NOMO-1 treated with DMSO at 0.1 percent for 48 hours (cell line): ENCODE results near the gene IL5RA.

Experiments used
- DNase-seq: peaks from one replicate; lab custom pipeline; 2025; ENCODE audit not compliant: unreplicated experiment; lab: John Stamatoyannopoulos, UW

IL5RA gene, protein sequence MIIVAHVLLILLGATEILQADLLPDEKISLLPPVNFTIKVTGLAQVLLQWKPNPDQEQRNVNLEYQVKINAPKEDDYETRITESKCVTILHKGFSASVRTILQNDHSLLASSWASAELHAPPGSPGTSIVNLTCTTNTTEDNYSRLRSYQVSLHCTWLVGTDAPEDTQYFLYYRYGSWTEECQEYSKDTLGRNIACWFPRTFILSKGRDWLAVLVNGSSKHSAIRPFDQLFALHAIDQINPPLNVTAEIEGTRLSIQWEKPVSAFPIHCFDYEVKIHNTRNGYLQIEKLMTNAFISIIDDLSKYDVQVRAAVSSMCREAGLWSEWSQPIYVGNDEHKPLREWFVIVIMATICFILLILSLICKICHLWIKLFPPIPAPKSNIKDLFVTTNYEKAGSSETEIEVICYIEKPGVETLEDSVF

DNA sequence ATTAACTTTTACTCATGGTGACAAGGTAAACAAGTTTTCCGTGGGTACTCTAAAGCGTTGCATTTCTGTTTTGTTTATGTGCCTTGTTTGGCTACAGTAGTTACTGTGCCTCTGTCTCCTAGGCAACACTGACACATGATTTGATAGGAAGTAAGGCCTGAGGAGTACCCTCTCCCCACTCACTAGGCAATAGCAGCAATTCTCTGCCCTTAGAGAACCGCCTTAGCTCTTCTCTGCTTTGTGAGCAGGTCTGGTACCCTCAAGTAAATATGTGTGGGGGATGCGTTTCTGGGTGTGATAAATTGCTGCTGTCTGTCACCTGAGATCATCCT, at the start of gene IL5RA:
Gene IL5RA (minus strand): TSS at position 76 of the 332 bp plus-strand sequence. CDS start 5,390 bp downstream, outside the sequence.
- no peak for DNase-seq

DNA sequence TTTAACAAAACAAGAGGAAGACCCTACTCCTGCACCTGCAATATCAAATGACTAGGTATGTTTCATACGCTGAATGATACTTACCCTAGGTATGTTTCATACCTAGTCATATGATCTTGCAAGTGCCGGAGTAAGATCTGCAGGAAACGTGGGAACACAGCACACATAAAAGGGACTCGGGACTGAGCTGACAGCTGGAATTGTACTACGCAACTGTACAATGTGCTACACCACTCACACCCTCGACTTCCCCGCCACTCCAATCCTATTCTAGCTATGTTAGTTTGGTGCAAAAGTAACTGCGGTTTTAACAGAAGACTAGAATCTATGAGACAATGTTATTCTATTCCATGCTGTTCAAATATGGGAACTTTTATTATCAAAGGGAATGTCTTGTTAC, 47.3 kb upstream of the IL5RA start:
- DNase-seq, result no peak

DNA sequence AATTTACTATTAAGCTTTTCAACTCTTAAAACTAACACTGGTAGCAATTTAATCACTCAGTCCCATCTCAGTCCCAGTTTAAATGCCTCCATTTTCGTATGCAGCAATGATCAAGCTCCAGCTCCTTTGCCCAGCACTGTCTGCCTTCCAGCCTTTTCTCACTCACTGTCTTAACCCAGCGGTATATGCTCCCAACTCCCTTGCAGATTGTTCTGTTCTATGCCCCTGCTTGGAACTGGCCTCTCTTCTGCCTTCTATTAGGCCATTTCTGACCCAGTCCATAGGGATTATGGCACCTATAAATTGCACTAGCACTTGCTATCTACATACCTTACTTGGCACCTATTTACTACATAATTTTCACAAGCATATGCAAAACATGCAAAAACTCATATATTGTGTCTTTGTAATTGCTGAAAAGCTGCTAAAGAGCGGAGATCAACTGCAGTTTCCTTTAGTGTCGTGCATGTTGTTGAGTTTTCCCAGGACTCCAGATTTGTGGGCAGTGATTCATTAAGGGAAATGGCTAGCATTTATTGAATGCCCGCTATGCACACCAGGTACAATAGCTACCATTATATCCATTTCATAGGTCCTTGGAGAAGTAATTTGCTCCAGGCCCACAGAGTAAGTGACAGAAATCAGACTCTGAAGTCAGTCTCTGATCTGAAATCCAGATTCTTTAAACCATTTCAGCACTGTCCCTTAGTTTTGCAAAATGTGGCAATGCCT, 44.9 kb upstream of the IL5RA start:
- no peak for DNase-seq

DNA sequence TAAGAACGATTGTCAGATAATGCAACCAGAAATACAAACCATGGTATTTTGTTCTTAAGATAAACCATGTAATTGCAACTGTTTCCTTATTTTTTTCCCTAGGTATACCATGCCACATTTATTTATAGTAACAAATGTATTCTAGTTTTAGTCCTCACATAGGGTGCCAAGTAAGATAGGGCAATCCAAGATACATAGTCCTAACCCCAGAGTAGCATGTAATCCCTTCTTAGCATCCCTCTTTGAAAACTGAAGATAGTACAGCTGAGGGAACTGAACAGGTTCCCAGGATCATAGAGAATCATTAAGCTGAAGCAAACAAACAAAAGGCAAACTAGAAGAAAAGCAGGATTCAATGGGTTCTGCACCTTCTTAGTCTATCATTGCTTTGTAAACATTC, 41.3 kb upstream of the IL5RA start:
- DNase-seq, result no peak

DNA sequence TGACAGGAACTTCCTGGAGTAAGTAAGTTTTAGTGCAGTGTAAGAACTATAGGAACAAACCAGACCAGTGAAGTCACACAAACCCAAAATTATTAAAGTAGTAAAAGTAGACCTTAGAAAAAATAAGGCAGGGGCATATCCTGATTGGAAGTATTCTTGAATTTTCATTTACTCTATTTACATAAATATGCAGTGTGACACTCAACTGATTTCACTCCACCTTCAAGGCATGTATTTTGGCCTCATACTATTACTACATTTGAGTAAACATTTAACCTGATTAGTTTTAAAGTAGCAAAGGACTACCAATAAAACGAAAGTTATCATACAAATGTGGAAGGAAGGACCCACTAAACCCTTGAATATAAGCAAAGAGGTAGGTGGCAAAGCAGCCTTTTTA, 39.4 kb upstream of the IL5RA start:
- DNase-seq, result no peak

DNA sequence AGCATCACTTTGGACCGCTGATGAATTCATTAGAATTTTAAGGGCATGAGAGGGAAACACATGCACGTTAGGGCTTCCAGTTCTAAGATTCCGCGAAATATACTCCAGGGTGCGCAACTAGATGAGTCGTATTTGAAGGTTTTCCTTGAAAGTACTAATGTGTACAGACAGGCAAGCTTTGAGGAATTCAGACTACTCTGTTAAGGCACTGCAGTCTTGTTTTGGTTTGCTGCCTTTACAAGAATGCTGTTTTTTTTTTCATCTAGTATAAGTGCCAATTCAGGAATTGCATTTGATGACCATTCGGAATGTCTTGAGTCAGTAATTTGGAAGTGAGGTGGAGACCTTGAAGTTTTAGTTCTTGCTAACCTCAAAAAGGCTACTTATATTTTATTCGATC, 35.7 kb upstream of the IL5RA start:
- no peak for DNase-seq

DNA sequence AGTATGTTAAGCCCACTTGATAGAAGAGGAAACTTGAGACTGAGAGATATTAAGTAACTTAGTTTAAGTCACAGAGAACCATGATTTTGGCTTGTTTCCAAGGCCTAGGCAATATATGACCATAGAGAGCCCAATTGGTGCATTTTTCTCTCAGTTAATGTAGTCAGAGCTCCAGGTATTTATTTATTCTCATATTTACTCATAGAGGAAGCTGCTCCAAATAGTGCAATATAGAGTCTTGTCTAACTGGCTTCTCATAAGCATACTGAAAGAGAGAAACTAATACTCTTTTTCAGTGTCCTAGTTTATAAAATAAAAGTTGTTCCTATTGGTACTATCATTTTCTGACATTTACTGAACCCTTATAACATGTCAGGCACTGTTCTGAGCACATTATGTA, 31.8 kb upstream of the IL5RA start:
- no peak for DNase-seq

DNA sequence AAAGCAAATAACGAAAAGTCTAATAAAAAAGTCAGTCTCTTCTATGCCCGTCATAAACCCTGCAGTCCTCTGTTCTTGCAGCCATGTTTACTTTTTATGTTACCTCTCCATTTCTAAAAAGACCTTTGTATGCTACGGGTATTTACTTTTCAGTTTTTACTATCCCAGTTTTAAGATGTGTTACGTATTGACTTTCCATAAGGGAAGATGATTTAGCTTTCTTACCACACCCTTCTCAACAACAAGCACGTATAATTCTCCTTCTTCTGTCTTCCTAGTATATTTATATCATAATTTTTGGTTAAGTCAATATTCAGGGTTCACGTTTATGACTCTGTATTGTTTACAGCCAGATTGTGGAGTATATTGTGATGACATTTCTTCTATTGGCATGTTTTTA, 27.4 kb upstream of the IL5RA start:
- no peak for DNase-seq

DNA sequence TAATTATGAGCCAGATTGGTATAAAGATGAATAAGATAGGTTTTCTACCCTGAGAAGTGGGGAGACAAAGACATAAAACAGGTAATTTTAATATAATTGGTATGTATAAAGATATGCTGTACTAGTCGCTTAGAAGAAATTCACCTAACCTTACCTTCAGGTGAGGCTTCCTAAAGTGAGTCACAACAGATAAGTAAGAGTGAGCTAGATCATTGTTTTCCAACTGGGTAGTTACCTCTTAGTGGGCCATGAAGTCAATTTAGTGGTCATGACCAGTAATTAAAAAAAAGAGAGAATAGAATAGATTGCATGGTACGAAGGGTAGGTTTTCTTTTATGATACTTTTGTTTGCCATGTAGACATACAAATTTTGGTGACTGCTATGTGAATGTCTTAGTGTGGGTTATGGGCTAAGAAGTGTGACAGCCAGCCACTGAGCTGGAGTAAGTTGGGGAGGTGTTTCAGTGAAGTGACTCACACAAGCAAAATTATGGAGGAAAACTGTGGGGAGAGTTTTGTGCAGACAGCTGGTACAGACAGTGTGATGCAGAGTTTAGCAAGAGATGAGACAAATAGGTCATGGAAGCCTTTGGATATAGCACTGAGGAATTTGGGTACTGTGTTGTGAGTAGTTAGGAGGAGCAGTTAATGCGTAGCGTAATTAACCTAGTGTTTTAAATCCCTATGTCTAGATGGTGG, 24.7 kb upstream of the IL5RA start:
- no peak for DNase-seq

DNA sequence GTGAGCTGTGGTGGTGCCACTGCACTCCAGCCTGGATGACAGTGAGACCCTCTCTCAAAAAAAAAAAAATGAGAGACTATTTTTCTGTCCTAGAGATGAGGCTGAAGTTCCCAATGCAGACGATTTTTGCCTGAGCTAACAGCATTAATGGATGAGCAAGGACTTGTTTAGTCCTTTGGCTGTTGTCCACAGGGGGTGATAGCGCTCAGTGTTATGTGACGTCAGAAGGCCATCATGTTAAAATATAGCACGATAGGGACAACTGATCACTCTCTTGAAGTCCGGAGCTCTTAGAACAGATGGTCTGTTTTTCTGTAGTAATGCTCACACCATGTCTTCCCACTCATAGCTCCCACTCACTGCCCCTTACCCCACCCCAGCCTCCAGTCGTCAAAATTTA, 23.3 kb upstream of the IL5RA start:
- no peak for DNase-seq

DNA sequence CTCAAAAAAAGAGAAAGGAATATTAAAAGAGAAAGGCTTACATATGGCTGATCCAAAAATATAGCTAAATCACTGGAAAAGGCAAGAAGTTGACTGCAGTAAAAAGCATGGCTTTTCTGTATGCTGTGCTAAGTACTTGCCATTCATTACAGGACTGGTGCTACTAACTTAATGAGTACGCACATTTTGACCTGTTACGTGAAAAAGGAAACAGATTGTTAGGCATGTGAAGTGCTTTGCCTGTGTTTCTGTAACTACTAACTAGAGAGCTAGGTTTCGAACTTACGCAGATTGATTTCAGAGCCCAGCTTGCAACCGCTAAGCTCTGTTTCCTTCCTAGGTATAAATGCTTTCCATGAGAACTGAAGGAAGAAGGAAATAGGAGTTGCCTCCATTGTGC, 19.4 kb upstream of the IL5RA start:
- no peak for DNase-seq

DNA sequence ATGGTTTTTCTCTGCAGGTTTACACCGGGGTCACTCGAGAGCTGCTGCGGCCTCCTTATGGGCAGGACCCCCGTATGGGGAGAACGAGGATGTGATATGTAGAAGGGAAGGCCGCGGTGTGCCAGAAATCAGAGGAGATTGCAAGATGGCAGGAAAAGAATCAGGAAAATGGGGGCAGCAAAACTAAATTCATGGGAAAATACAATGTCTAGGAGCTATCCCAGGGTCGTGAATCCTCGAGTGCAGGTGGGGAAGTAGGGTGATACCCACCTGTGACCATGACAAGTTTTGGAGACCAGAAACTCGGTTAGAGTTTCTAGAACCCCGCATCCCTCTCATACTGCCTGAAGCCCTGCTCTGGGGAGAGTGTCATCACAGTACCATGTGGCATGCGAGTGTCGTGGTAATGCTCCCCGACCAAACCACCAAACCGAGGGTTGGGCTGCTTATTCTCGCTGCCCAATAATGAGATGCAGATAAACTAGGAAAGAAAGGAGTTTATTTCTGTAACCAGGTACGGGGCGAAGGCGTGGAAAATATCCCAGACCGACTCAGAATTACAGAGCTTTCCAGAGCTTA, 17.3 kb upstream of the IL5RA start:
- peak; percentile 5 for DNase-seq

DNA sequence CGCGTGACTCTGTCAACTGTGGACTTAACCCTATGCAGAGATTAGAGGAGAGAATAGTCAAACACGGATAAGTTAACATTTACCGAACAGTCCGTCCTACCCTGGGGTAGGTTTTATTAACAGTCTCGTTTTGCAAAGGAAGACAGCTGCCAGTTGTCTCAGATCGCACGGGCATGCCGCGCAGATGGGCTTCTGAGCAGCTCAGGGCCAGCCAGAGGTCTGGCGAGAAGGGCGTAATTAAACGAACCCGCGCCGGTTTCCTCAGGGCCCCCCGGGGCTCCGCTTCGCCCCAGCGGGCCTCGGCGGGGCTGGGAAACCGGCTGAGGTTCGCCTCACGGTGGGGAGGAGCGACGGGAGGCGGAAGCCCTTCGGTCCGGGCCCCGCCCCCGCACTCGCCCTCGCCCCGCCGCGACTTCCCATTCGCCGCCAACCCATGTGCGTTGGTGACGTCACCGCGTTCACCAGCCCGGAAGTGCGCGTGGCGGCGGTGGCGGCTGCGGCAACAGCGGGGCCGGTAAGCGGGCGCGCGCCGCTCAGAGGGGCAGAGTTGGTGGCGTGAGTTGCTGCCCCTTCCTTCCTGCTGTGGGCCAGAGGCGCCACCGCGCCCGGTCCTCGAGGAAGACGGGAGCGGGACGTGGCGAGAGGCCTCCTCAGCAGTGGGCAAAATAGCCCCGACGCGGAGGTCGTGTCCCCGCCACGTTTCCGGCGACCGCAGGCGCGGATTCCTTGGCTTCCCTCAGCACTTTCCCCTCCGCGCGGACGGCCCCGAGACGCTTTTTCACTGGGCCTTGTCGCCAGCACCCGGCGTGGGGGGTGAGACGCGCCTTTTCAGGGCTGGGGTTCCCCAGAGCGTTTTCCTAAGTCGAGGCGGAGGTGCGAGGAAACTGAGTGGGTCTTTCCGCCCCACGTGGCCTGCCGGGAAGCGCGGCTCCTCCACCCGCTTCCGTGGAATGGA, 16.6 kb upstream of the IL5RA start, which contains the start of gene TRNT1:
Gene TRNT1 (plus strand): TSS at position 464 of the 955 bp plus-strand sequence. CDS start 2,101 bp downstream, outside the sequence.
- peak; percentile 85 for DNase-seq

DNA sequence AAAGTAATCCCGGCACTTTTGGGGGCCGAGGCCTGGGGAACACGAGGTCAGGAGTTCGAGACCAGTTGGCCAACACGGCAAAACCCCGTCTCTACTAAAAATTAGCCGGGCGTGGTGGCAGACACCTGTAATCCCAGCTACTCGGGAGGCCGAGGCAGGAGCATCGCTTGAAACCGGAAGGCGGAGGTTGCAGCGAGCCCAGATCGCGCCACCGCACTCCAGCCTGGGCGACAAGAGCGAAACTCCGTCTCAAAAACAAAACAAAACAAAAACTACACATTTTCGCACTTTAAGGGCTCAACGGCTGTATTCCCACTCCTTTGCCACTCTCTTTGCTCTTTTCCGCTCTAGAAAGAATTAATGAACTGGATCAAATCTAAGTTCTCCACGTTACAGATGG, 15.8 kb upstream of the IL5RA start:
- DNase-seq, result no peak

DNA sequence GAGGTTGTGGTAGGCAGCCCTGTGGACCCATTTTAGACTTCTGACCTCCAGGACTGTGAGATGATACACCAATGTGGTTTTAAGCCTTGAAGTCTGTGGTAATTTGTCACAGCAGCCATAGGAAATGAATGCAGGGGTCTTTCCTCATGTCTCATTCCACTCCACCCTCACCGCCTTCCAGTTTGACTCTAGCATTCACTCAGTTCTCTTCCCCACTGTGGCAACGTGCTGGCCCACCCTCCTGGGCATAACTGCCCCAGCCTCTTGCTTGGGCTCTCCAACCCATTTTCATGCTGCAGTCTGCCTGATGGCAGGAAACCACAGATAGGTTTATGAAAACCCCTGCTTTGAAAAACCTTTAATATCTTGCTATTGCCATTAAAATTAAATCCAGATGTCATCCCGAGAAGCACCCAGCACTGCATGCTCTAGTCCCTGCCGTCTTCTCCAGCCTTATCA, 9.2 kb upstream of the IL5RA start:
- DNase-seq, result no peak

DNA sequence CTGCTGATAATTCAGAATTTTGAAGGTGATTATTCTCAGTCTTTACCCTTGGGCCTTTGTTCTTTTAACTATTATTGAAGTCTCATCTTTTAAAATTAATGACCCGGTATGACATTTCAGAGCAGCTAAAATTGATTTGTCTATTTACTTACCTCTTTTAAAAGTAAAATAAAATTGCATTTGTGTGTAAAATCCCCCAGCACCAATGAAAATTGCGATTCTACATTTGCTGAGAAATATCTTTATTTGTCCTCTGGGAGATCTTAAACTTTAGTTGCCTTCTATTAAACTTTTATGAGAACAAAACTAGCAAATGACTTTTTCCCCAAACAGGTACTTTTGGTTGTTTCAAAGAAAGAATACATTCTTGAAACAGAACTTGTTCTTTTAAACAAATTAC, 7.5 kb upstream of the IL5RA start:
- DNase-seq, result no peak

DNA sequence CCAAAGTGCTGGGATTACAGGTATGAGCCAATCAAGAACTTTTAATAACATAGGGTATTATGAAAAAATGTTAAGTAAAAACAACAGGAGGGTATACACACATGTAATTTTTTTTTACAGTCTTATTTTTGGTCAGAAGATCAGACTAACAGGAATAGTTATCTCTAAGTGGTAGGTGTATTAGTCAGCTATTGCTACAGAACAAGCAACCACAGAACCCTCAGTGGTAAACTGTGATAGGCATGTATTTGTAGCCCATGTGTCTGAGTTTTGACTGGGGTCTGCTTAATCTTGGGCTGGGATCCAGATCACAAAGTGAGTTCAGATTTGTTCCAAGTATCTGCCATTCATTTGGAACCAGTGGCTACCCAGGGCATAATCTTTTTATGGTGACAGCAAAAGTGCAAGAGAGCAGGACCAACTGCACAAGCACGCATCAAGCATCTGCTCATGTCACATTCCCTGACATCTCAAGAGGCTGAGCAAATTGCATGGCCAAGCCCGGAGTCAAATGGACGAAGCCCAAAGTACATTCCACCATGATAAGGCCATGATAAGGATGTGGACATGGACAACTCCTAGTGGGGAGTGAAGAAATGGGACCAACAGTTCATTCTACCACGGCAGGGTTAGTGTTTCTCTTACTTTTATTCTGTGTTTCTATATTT, 3.0 kb upstream of the IL5RA start:
- no peak for DNase-seq

DNA sequence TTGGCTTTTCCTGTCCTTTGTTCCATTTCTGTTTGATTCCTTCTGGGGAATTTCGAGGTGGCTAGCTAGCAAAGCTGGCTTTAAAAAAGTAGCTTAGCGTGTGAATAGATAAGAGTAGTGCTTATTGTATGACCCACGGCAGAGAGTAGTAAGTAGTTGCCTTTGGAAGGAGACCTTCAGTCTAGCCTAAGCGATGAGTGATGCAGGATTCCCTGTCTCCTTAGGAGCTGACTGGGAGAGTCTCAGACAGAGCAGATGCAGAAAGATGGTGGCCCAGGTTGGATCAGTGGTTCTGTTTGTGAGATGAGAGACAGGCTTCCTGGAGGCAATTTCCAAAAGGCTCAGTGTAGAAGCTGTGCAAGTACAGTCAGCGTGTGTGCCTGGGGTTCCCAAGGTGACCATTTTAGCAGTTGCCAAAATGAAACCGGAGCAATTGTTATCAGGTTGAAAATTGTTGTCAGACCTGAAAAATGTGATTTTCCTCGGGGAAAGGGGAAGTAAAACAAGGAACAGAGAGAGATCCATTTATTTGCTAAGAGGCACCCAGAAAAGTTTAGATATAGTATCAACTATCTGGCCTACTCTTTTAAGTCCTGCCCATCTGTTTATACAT, 681 bp upstream of the IL5RA start:
- DNase-seq, result peak; percentile 69
